Prostate gland (tissue), 2 donors: Measurements from ENCODE around the gene PKNOX2.

ENCODE experiments used
- POLR2AphosphoS5 ChIP-seq: sonication (generic); formaldehyde crosslinking; IDR thresholded peaks from one replicate; pipeline ENCODE4 v1.6.1; 2017; ENCODE audit warnings: antibody characterized with exemption
- TF ChIP-seq, protein P1 (sequence below), 4 experiments: fragments of 200-600 bp in 2 of 4; fragments of 450-650 bp in 2 of 4; sonication (generic) in 2 of 4; IDR thresholded peaks; 1 replicate in 3 of 4; 2 replicates in 1 of 4; pipeline ENCODE4 v1.5.1; 2016 to 2019; ENCODE audit warnings: antibody characterized with exemption in 4 of 4, mild to moderate bottlenecking in 2 of 4, moderate library complexity in 2 of 4

DNA sequence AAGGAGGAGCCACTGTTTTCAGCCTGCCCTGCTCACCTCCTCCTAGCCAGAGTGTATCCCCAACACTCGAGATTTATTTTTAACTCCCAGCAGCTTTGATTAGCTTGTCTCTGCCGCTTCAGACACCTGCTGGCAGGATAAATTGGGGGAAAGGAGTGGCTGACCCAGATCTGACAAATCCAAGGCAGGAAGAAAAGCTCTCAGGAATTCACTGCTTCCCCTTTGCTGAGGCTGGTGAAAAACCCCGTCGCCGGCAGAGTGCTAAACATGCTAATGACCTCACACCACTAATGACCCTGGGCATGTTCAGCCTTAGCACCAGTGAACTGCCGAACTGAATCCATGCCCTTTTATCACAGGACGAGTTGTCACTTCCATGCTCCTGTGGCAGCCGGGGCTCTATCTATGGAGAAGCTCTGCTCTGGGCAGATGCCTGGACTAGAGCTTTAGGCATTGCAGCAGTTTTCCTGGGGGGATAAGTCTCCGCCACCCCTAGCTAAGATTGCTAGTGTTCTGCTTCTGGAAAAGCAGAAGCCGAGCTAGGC is 279.3 kb downstream of the PKNOX2 start:
- no peak for TF ChIP-seq POLR2AphosphoS5
- TF ChIP-seq, protein P1, sequence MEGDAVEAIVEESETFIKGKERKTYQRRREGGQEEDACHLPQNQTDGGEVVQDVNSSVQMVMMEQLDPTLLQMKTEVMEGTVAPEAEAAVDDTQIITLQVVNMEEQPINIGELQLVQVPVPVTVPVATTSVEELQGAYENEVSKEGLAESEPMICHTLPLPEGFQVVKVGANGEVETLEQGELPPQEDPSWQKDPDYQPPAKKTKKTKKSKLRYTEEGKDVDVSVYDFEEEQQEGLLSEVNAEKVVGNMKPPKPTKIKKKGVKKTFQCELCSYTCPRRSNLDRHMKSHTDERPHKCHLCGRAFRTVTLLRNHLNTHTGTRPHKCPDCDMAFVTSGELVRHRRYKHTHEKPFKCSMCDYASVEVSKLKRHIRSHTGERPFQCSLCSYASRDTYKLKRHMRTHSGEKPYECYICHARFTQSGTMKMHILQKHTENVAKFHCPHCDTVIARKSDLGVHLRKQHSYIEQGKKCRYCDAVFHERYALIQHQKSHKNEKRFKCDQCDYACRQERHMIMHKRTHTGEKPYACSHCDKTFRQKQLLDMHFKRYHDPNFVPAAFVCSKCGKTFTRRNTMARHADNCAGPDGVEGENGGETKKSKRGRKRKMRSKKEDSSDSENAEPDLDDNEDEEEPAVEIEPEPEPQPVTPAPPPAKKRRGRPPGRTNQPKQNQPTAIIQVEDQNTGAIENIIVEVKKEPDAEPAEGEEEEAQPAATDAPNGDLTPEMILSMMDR (IDR thresholded peaks at IDR 0.05): no peak
